GM18502 (cell line): ENCODE data around the gene WNT4.

ENCODE experiments used
- ATAC-seq: cut with Tn5 transposase; IDR thresholded peaks from one replicate; pipeline ENCODE4 v1.9.1; 2021; ENCODE audit warnings: mild to moderate bottlenecking; ENCODE audit not compliant: unreplicated experiment, poor library complexity

Gene WNT4

DNA sequence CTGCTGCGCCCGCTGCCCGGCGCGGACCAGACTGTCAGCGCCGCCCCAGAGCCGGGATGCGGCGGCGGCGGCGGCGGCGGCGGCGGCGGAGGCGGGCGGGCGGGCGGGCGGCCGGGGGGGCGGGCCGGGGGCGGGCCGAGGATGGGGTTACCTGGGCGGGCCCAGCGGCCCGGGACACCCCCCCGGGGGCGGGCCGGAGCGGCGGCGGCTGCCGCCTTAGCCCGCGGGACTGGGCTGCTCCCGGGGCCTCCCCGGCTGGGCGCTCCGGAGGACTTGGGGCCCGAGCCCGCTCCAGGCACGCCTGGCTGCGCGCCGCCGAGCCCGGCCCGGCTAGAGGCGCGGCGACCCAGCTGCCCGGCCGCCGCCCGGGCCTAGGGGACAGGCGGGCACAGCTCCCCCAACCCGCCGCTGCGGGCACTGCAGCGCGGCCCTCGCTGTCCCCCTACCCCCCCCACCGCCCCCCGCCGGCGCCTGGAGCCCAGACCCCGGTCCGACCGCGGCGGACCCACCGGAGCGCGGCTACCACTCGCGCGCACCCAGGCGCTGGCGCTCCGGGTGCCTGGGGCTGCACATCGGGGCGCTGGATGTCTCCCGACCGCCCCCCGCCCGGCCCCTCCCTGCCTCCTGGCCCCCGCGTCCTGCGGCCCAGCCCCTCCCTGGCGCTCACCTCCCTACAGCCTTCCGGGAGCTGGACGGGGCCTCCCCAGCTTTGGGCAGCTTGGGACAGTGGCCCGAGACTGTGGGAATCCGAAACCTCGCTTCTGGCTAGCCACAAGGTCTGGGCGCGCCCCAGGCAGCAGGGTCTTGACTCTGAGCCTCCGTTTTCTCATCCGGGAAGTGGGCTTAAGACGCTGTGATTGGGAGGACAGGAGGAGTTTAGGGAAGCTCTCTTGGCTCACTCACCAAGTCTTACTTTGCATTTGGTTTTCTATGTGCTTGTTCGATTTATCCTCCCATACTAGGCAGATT lies at the start of gene WNT4:
WNT4 (minus strand) TSS at position 33 of the 969 bp plus-strand sequence. CDS start 175 bp downstream, outside the sequence.
- ATAC-seq = no peak

DNA sequence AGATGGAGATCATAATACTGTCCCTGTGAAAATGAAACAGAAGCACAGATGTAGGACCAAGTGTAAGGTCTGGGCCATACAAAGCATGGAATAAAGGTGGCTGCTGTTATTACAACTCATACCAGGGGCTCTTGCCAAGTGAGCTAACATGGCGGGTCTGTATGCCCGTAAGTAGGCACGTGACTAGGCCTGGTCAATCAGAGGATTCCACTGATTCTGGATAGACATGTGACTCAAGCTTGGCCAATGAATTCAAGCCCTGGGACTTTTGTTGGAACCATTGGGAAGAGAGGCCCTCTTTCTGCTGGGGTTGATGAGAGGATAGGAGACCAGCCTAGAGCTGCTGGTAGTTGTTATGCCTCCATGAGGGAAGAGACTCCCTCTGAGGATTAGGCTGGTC lies 47.8 kb upstream of the WNT4 start:
- ATAC-seq = no peak

DNA sequence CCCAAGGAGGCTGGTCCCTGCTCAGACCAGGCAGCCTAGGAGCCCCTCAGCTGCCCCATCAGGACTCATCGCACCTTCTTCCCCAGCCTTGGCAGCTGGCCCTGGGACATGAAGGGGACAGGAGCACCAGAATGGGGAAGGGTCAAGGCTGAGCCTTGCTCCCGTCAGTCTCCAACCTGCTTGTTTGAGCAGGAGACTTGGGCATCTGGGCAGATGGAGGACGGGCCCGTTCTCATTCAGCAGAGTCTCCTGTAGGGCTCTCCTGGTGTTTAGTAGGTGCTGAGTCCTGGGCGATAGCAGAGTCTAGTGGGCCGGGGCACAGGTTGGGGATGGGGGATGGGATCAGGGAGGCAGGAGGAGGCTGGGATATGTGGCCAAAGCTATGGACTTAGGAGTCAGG lies 47.4 kb upstream of the WNT4 start:
- no peak for ATAC-seq

DNA sequence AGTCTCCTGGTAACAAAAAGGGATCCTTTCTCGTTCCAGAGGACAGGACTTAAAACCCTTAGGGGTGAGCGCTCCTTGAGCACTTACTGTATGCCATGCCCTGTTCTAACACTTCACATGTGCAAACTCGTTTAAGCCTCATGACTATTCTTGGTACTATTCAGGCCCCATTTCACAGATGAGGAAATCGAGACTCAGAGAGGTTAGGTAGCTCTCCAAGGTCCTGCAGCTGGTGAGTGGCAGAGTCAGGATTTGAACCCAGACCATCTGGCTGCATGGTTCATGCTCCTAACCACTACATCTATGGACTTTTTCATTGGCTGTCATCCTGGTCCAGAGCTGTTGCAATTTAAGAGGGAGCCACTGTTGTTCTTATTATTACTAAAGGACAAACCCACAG lies 46.7 kb upstream of the WNT4 start:
- no peak for ATAC-seq

DNA sequence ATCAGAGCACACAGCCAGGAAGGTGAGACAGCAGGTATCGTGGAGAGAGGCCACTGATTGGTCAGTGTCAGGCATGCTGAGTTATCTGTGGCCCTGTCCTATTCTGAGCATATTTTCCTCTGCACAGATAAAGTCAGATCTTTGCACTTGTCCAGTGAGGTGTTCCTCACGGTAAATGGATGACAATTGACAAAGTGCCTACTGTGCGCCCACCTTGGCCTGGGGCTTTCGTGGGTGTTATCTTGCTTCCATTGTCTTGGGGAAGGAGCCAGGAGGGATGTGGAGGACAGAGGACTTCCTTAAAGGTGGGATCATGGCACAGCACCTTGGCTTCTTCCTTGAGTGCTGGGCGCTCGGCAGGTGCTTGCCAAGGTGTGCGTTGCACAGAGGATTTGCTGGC lies 46.0 kb upstream of the WNT4 start:
- ATAC-seq = no peak

DNA sequence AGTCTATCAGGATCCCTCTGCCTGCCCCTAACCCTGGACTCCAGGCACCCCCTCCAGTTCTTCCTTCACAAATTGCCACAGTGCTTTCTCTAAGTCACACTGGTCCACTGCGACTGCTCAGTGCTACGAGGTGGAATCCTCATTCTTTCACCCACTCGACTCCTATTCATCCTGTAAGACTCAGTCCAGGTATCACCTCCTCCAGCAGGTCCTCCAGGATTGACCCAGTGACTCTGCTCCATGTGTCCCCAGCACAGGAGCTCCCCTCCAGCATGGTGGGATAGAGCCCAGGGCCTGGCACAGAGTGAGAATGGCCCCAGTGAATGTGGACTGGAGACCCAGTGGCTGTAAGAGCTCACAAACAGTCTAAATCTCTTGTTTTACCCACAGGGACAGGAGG lies 45.5 kb upstream of the WNT4 start:
- ATAC-seq = no peak

DNA sequence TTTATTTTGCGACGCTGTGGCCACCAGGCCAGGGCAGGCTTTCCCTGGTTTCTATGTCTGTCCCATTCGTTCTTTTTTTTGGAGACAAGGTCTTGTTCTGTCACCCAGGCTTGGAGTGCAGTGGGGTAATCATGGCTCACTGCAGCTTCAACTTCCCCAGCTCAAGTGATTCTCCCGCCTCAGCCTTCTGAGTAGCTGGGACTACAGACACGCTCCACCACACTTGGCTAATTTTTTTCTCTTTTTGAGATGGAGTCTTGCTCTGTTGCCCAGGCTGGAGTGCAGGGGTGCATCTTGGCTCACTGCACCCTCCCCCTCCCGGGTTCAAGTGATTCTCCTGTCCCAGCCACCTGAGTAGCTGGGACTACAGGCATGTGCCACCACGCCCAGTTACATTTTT lies 43.4 kb upstream of the WNT4 start:
- ATAC-seq = no peak

DNA sequence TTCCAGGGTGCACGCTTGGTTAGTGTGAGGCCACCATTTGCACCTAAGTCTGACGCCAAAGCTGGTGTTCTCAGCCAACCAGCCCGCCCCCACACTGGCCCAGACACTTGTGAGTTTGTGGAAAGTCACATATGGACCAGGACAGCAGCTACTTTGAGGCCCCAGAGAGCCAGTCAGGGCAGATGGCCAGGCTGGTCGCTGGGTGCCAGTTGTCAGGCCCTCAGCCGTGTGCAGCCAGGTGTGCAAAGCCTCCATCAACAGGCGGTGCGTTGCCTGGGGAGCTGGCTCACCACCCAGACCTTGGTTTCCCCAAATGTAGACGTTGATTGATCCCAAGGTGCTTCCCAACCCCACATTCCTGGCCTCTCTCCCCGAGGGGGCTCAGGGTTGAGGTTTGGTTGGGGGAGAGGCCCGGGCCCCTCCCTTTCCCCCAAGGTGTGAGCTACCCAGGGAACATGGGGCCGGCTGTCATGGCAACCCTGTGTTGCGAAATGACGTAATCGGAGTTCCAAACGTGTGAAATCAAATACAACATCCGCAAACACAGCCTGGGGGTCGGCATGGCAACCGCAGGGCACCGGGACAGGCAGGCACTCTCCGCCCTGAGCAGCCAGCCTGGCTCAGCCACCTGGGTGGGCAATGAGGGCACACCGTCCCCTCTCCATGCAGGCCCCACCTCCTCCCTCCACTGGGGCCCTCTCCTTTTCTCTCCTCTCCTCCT lies 42.2 kb upstream of the WNT4 start:
- no peak for ATAC-seq

DNA sequence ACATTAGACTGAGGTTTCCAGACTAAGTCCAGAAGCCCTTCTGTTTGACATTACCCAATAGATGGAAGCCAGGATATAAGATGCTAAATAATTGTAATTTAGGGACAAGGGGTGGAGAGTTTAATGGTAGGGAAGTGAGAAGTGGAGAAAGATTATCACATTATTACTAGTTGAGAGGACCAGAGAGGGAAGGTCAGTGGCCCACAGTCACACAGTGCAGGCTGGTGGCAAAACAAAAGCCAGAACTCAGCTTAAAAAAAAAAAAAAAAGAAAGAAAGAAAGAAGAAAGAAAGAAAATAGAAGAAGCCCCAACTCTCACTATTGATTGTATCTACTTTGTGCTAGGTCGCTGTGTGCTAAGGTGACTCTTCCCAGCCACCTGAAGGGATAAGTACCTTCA lies 41.6 kb upstream of the WNT4 start:
- no peak for ATAC-seq

DNA sequence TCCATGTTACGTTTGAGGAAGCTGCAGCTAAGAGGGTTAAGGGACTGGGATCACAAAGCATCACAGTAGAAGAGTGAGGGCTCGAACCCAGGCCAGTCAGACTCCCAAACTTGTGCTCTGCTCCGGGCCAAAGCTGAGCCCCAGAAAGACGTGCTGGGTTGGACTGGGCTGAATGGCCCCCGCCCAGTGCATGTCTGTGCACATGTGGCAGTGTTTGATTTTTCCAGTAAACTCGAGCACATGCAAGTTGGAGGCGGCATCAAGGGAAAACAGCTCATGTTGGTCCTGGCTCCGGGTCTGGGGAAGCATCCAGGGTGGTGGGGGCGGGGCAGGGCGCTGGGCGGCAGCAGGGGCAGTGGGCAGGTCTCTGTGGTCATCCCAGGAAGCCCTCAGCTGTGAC lies 39.8 kb upstream of the WNT4 start:
- no peak for ATAC-seq

DNA sequence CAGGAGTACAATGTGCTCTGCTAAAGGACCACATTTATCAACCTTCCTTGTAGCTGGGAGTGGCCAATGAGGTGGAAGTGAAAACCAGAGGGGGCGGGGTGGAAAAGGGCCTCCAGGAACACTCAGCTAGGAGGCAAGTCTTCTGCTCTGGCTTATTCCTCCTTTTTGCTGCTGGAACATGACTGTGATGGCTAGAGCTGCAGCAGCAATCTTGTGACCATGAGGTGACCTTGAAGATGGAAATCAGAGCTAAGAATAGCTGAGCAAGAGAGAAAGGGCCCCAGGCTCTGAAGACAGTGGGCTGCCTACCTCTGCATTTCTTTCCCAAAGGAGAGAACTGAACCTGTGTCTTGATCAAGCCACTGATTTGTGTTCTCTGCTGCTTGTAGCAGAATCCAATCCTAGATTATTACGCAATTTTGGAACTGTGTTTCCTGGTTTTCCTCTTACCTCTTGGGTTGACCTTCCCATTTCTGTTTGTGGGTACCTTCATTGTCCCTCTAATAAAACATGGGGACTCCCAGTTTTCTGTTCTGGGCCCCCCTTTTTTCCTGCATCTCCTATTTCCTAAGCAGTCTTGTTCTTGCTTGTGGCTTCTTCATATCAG lies 36.4 kb upstream of the WNT4 start:
- ATAC-seq = no peak

DNA sequence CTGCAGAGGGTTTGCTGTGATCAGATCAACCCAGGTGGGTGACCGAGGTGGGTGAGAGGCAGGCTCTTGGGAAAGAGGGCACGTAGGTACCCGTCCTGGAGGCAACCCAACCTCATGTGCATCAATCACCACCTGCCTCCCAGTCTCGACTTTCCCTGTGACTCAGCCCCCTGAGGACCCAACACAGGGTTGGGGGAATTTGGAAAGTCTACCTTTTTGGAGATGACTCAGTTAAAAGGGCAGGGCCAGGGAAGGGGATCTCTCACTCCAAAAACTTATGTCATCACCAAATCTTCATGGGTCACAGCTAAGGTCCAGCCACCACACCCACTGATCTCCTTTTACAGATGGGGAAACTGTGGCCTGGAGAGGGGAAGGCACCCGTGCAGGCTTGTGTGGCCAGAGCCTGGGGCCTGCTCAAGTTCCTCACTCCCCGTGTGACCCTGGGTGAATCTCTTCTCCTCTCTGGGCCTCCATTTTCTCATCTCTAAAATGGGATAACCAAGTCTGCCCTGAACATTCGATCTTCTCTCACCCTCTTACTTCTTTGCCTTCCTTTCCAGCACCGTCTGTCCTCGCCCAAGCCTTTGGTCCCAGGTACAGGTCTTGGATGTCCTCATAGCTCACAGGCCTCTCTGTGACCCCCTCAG lies 34.6 kb upstream of the WNT4 start:
- ATAC-seq = no peak

DNA sequence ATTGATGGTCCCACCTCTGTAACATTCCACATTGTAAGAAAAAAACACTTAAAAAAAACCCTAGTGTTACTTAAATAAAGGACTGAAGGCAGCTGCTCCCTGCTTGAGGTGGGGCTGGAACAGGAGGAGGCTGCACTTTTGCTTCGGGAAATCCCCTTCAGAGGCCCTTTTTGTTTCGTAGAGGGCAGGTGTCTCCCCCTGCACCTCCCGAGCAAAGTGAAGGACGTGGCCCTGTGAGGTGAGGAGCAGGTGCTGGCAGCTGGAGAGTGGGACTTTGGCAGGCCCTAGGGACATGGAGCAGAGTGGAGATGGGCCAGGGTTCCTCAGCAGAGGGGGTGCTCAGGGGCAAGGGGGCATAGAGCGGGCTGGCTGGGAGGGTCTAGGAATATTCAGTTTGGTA lies 33.4 kb upstream of the WNT4 start:
- peak; percentile 74 for ATAC-seq

DNA sequence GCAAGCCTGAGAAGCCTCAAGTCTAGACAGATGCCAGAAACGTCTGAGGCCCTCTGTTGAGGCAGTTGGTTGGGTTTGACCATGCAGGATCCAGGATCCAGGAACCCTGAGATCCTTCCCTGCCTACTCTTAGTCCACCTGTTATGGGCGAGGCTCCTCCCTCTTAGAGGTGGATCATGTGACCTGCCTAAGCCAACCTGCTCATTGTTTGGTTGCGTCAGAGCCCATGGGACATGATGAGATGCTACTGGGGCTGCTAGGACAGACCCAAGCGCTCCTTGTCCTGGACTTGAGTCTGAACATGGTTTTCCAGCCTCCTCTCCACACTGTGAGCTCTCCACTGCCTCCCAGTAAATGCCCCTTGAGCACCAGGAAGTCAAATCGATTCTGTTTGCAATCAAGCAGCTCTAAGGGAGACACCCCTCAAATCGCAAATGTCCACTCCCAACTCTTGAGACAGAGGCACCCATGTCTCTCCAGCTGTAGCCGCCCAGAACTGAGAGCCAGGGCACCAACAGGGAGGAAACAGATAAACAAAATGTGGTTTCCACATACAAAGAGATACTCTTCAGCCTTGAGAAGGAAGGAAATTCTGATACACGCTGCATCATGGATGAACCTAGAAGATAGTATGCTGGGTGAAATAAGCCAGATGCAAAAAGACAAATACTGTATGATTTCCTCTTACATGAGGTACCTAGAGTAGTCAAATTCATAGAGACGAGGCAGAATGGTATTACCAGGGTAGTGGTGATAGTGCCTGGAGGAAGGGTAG lies 31.7 kb upstream of the WNT4 start:
- ATAC-seq = no peak

DNA sequence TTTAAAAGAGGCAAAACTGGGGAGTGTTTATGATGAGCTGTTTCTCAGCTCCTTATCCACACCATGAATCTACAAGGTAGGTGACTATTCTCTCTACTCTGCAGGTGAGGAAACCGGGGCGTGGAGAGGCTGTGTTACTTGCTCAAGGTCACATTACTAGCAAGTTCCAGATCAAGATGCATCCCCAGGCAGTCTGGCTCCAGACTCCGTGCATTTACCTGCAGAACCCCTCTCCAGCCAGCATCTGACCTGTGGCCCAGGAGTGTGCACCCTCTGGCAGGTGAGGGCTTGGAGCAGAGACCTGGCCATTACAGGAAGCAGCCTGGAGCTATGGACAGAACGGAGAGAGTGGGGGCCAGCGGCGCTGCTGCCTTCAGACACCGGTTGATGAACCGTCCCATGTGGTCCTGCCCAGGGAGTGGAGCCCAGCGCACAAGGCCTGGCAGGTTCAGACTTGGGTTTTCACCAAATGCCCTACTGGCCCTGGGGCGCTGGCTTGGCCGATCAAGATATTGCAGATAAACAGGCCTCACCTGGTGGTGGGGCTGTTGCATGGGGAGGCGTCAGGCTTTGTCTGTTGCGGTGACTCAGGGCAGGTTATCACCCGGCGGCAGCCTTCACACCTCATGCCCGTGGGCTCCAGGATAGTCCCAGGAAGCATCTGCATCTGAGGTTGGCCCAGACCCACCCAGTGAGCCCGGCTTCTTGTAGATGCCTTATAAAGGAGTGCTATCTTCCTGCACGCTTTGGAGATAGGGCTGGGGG lies 29.2 kb upstream of the WNT4 start:
- no peak for ATAC-seq

DNA sequence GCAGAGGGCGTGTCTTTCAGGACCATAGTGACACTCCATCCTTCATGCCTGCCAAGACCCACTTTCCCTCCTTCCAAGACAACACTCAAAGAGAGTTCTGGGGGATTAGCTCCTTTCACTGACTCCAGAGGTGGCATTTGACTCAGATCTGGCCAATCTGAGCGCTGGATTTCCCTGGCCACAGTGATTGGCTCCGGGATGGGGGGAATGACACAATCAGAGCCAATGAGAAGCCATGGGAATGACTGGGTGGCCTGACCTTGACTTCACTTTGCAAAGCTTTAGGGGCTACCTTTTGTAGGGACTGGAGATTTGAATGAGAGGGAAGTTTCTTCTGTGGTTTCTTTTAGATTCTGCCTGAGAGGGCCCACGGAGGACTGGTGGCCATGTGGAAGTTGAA lies 26.9 kb upstream of the WNT4 start:
- ATAC-seq = no peak

DNA sequence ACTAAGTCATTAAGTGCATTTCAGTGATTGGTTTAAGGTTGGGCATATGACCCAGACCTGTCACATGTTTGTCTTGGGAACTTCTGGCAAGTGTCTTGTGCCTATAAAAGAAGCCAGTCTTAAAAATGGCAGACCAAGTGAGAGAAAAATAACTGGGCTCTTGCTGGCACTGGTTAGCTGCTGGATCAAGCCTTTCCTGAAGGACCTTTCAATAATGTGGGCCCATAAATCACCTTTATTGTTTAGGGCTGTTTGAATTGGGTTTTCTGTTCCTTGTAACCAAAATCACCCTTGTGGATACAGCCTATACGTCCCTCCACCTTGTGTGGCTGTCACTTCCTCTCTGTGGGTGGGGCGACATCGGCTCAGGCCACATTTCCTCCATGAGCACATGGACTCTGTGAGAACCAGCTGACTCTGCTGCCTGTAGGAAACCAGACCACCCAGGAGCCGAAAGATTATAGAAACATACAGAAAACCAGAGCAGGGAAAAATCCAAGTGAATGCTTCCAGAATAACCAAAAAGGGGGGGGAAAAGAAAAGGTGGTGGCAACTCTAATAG lies 25.6 kb upstream of the WNT4 start:
- ATAC-seq = no peak

DNA sequence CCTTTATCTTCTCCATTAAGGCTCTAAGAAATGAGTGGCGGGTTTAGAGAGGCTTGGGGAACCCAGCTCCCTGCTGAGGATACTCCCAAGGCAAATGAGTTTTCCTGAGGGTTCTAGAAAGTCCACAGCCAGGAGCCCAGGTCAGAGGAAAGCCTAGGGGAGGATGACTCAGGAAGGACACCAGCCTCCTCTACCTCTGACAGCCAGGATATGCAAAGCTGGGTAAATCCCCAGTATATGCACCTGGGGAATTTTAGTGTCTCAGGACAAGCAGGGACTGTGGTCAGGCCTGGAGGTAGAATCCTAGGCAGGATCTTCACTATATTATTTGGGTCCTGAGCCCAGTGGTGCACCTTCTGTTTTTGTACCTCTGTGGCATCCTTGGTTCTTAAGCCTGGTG lies 23.5 kb upstream of the WNT4 start:
- no peak for ATAC-seq
